GM18868 (cell line): ENCODE measurements around the gene CATSPER4.
A peak's percentile ranks its signal among the peaks of the same experiment; 100 is the strongest.
"Not testable (repeated sequence)": the region's sequence is repeated elsewhere in the genome, so short reads cannot be mapped to it uniquely, and the experiment has no call there.

Experiments
- ATAC-seq: cut with Tn5 transposase; IDR thresholded peaks from one replicate; pipeline ENCODE4 v1.9.1; 2021; ENCODE audit warnings: mild to moderate bottlenecking, moderate library complexity; ENCODE audit not compliant: unreplicated experiment

The CATSPER4 gene

DNA sequence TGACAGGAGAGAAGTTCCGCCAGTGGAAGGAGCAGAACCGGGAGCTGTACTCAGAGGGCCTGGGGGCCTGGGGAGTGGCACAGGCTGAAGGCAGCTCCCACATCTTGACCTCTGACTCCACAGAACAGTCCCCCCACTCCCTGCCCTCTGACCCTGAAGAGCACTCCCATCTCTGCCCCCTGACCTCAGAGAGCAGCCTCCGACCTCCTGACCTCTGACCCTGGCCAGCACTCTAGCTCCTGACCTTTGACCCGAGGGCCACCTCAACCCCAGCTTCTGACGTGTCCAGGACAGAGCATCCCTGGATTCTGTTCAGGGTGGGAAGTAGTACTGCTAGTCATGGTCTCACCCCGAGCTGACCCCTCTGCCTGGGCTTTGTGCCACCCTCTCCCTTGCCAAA is 1.1 kb upstream of the CATSPER4 start:
- ATAC-seq: no peak

DNA sequence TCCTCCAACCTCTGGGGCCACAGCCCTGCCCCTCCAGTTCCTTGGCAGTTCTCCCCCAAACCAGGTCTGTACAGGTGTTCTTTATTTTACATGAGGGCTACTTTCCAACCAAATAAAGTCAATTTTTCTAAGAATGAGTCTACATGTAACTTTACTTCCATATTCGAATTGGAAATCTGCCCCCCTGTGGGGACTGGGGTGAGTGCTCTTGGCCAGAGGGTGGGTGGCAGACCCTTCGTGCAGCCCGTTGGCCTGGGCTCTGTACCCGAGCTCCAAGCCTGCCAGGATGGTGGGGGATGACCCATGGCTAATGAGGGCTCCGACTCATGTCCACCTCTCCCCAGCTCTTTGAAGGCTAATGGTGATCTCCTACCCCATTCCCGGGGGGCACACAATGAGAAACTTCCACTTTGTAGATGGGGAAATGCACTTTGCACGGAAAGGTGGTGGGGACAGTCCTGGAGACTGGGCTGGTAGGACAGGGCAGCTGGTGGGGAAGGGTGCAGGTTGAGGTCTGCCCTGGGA is 589 bp upstream of the CATSPER4 start:
- no peak for ATAC-seq

DNA sequence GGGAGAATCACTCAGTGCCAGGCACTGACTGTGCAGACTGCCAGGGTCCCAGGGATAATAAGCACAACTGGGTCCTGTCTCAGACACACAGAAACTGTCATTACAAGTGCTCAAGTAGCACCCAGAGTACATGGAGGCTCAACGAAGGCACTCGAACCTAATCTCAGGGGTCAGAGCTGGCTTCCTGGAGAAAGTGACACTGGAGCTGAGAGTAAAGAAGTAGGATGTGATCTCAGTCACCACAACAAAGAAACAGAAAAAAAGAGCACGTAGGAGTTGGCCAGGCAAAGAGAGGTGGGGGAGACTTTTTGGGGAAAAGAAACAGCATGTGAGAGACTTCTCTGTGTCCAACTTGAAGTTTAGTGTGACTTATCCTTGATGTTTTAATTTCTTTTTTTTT is 1.3 kb downstream of the CATSPER4 start:
- ATAC-seq: no peak

DNA sequence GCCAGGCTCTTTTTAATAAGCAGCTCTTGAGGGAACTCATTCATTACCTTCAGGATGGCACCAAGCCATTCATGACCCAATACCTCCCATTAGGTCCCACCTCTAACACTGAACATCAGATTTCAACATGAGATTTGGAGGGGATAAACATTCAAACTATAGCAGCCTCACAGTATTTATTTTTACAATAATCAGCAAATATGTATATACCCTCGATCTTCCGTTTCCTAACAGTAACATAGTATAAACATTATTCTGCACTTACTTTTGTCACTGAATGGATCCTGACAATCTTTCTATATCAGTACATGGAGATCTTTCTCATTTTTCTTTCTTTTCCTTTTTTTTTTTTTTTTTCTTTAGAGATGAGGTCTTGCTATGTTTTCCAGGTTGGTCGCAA is 5.4 kb downstream of the CATSPER4 start:
- no peak for ATAC-seq

DNA sequence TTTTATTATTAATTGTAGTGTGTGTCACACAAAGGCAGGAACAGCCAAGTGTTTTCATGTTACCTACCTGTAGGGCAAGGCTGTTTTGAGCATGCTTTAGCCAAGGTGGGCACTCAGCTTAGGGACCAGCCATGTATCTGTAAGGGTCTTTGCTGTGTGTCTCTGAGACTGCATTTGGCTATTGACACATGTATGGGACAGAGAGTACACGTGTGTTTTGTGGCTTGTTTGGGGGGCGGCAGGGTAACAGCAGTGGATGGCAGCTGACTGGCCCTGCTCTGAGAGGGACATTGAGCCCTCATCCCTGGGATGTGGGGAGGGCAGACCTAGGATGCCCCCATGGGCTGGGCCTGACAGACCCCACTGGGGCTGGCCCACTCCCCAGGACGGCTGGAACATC is 6.9 kb downstream of the CATSPER4 start:
- no peak for ATAC-seq

DNA sequence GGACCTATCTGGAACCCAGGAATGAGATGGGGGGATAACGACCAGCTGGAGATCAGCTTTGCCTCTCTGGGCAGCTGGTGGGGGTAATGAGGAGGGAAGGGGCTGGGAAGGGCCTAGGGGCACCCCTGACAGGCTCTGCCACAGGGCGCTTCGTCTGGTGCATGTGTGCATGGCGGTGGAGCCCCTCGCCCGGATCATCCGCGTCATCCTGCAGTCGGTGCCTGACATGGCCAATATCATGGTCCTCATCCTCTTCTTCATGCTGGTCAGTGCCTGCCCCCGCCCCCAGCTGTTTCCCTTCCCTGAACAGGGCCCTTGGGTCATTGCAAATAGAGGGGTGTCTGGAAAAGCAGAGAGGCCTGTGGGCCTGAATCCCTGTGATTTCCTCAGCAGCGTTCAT is 7.4 kb downstream of the CATSPER4 start:
- no peak for ATAC-seq

DNA sequence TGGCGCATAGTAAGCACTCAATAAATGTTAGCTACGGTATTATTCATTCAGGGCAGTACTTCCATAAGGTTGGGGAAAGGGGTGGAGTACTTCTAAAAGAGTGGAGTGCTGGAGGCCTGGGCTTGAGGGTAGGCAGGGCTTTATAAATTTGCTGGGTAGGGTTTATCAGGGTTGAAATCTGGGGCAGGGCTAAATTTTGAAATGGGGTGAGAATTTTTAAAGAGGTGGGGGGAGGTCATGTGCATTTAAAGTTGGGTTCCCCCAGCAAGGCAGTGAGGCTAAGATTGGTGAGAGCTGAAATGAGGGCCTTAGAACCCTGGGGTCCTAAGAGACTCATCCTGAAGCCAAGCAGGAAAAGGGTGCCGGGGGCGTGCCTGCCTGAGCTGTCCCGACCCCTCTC is 10.0 kb downstream of the CATSPER4 start:
- no peak for ATAC-seq

DNA sequence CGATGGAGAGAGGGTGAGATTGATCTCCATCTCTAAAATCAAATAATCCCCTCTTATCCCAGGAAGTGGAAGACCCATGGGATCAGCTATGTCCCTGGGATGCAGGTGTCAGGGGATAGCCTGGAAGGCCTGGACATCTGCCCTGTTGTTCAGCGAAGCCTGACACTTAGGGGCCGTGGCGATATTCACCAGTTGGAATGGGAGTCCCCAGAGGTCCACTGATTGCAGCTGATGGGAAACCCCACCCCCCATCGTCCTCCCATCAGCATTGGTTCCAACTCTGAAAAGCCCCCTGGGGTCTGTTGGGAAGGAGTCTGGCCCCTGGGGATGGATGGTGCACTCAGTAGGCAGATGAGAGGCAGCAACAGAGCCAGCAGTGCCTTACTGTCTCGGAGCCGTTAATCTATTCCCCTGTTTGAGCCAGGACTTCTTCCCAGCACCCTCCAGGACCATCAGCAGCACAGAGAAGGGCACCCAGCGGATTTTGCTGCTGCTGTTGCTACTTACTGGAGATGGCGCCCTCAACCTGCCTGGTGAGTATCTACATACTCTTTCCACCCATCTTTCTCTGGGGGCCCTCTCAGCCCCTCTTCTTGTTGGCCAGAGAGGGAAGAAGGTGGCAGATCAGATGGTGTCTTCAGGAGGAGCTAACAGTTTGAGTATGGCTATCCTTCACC is 13.4 kb downstream of the CATSPER4 start:
- no peak for ATAC-seq

DNA sequence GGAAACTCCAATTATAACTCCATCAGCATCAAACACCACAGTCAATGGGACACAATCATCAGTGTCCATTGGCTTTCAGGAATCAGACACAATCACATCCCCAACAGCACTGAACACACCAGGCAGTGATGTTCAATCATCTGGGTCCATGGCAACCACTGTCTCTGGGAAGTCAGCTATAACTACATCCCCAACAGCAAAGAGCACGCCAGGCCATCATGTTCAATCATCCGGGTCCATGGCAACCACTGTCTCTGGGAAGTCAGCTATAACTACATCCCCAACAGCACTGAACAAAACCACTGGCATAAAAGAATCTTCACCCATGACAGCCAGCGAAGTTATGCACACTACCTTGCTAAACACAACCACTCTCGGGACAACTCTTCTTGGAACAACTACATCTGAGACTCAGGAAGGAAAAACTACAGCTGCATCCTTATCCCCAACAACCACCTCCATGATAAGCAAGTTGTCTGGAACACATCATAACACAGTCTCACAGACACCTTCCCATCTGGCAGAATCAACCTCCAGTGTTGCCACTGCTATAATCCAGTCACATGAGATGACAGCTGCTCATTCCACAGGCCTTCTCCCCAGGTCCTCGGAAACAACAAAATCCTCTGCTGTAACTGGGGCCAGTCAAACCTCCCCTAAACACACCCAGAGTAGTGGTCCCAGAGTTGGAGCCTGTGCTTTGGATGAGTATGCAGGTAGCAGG is 19.9 kb downstream of the CATSPER4 start:
- ATAC-seq: no peak

DNA sequence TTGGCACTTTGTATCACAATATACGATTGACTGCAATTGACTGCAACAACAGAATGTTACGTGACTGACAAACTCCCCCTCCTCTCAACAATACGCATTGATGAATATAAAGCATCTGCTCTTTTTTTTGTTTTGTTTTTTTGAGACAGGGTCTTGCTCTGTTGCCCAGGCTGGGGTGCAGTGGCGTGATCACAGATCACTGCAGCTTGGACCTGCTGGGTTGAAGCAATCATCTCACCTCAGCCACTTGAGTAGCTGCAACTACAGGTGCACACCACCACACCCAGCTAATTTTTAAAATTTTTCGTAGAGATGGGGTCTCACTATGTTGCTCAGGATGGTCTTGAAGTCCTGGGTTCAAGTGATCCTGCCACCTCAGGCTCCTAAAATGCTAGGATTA is 22.3 kb downstream of the CATSPER4 start:
- no peak for ATAC-seq

DNA sequence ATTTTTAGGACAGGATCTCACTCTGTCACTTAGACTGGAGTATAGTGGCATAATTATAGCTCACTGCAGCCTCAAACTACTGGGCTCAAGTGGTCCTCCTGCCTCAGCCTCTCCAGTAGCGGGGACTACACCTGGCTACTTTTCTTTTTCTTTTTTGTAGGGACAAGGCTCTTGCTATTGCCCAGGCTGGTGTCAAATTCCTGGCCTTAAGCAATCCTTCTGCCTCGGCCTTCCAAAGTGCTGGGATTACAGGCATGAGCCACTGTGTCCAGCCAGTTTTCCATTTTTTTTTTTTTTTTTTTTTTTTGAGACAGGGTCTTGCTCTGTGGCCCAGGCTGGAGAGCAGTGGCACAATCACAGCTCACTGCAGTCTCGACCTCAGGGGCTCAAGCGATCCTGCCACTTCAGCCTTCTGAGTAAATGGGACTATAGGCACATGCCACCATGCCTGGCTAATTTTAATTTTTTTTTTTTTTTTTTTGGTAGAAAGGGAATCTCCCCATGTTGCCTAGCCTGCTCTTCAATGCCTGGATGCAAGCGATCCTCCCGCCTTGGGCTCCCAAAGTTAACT is 23.0 kb downstream of the CATSPER4 start:
- no peak for ATAC-seq

DNA sequence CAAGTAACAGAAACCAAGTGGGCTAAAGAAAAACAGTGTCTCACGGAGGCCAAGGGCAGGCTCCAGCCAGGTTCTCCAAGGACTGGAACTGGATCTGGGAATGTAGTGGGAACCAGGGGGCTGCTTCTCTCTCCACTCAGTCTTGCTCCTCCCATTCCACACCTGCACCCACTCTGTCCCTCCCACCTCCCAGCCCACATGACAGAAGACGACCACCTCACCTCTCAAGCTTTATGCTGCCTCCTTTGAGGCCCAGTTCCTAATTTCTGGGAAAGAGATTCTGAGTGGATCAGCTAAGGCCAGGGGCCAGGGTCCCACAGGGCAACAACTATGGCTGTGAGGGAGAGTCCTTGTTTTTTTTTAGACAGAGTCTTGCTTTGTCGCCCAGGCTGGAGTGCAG is 24.8 kb downstream of the CATSPER4 start:
- no peak for ATAC-seq

DNA sequence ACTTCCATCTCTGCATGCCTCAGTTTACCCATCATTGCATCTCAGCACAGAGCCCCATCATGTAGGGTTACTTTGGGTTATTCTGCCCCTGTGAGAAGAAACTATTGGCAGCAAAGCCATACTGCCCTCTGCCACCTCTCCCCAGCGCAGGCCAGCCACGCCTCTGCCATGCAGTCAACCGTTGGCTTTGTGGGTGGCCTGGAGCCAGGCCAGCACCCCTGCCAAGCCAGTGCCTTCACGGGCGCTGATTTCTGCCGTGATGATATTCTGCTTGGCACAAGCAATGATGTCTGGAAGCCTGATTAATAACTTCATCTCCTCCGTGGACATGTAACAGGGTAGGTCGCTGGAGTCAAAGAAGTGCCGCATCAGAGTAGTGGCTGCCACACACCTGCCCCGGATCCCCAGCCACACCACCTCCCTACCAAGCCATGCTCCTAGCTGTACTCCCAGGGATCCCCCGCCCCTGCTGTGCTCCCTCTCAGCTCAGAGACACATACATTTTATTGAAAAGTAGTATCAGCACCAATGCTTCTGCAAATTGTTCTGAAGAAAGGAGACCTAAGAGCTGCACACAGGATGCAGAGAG is 28.6 kb downstream of the CATSPER4 start:
- ATAC-seq: no peak

DNA sequence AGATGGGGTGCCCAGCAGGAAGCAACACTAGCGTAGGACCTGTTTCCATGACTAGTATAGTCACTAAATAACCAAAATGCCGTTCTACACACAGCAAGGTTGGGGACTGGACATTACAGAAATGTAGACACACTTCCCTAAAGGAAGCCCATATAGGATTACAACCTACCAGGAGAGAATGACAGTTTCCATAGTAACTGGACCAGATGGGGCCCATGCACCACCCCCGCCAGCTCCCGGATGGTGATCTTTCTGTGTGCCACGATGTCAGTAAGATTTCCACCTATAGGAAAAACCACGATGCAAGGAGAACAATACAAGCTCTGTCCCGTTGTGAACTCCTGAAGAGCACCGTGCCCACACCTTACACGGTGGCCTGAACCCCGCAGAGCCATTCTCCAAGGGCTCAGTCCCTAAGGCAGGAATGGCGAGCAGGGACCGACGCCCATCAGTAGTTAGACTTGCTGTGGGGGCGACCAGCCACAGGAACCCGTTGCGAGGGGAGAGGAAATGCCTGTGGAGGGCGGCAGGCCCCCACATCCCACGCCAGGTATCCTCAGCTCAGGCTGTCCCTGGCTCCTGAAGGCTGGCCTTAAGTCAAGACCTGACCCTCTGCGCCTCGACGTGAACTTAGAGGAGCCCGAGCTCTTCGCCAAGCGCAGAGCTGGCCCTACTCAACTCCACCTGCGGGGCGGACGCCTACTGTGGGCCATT is 30.0 kb downstream of the CATSPER4 start:
- no peak for ATAC-seq

DNA sequence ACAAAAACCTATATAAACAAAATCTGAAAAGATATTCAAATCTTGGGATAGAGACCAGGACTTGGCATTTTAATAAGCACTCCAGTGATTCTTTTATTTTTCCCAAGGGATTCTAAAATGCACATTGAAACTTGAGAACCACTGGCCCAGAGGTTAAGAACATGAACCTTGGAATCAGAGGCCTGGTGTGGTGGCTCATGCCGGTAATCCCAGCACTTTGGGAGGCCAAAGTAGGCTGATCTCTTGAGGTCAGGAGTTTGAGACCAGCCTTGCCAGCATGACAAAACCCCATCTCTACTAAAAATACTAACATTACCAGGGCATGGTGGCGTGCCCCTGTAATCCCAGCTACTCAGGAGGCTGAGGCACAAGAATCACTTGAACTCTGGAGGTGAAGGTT is 30.7 kb downstream of the CATSPER4 start:
- ATAC-seq: no peak

DNA sequence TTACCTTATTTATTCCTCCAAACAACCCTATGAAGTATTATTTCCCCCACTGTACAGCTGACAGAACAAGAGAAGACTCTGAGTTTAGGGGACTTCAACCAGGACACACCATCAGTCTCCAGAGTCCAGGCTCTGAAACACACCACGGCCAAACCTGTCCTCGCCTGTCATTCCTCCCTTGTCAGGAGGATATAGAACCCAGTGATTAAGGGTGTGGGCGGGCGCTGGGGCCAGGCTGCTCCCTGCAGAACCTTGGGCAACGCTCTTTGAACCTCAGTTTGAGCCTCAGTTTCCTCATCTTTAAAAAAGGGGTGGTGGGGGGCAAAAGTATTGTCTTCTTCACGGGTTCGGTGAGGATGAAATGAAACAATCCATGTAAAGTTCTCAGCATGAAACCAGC is 34.2 kb downstream of the CATSPER4 start:
- ATAC-seq: no peak

DNA sequence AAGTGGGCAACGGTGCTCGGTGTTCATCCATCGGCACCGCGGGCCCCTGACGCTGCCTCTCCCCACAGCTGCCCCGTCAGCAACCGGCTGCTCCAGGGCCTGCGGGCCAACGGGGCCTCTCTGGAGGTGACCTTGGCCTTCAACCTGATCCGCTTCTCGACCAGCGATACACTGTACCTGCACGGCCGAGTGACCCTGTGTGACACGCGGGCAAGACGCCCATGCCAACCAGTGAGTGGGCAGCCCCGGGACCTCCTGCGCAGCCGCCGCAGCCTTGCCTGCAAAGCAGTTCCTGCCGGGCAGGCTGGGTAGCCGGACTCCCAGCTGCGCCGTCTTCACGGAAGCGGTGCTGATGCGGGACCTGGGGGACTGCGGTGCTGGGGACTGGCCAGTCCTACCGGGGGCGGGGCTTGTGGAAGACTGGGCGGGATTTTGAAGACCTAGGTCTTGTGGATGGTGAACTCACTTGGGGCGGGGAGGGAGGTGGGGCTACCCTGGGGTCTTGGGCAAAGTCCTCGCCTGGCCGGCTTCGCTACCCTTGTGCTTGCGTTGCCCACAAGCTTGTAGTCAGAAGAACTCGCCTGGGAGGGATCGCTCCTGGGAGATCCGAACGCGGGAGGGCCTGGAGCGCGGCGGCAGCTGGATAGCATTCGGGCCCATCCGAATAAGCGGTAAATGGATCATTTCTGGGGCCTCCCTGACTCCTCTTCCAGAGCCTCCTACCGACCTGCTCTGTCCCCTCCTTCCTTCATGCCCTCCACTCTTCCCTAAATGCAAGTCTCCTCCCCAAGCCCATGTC is 34.8 kb downstream of the CATSPER4 start:
- no peak for ATAC-seq

DNA sequence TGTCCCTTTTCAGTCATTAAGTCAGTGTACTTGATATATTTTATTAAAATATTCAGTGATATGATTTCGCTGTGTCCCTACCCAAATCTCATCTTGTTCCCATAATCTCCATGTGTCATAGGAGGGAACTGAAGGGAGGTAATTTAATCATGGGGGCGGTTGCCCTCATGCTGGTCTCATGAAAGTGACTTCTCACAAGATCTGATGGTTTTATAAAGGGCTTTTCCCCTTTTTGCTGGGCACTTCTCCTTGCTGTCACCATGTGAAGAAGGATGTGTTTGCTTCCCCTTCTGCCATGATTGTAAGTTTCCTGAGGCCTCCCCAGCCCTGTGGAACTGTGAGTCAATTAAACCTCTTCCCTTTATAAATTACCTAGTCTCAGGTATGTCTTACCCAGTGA is 40.3 kb downstream of the CATSPER4 start:
- not testable (repeated sequence) for ATAC-seq

DNA sequence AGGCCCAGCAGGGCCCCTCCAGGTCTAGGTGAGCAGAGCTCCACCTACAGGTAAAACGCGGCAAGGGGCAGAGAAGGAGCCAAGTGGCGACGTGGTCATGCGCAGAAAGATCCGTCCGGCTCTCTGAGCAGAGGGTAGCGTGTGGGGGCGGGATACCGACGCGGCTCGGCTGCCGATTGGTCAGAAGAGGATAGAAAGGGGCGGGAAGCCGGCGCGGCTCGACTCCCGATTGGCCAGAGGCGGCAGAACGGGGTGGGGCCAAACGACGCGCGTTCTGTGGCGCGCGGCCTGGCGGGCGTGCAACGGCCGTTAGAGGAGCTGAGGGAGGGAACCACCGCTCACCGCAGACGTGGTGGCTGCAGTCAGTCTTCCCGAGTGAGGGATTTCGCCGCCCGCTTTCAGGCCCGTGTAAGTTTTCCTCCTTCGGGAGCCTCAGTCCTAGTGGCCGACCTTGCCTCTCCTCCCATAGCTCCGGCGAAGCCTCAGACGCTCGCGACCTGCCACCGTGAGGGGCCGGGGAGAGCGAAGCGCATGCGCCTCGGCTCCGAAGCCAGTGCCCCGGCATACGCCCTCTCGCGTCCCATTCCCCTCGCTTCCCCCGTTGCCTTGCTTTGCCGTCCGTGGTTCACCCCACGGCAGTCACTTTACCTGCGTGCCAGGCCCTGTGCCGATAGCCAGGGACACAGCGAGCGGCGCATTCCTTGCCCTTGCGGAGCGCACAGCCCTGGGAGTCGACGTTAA is 43.7 kb downstream of the CATSPER4 start, which contains the start of gene CEP85:
CEP85 (plus strand) TSS at position 298 of the 741 bp plus-strand sequence. CDS start 5,584 bp downstream, outside the sequence.
- ATAC-seq: peak; percentile 86
